ENCODE measurements around the gene IPO7.
"Not testable (repeated sequence)": the region's sequence is repeated elsewhere in the genome, so short reads cannot be mapped to it uniquely, and the experiment has no call there.

The IPO7 gene

DNA sequence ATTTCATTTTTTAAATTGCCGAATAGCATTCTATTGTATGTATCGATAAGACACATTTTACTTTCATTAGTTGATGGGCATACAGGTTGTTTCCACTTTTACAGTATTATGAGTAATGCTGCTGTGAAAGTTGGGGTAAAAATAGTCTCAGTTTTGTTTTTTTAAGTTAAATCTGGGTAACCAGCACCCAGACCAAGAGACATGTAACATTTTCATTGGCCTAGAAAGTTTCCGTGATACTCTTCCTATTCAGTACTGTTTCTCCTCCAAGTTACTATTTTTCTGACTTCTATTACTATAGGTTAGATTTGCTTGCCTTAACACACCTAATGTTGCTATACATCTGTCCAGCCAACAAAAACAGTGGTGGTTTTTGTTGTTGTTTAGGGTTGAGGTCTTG, 12.3 kb downstream of the IPO7 start:
- no peak overlapping the region for H3K4me3 ChIP-seq (ENCODE audit: low read length)
- no peak for DNase-seq (ENCODE audit: low read depth, low spot score)

DNA sequence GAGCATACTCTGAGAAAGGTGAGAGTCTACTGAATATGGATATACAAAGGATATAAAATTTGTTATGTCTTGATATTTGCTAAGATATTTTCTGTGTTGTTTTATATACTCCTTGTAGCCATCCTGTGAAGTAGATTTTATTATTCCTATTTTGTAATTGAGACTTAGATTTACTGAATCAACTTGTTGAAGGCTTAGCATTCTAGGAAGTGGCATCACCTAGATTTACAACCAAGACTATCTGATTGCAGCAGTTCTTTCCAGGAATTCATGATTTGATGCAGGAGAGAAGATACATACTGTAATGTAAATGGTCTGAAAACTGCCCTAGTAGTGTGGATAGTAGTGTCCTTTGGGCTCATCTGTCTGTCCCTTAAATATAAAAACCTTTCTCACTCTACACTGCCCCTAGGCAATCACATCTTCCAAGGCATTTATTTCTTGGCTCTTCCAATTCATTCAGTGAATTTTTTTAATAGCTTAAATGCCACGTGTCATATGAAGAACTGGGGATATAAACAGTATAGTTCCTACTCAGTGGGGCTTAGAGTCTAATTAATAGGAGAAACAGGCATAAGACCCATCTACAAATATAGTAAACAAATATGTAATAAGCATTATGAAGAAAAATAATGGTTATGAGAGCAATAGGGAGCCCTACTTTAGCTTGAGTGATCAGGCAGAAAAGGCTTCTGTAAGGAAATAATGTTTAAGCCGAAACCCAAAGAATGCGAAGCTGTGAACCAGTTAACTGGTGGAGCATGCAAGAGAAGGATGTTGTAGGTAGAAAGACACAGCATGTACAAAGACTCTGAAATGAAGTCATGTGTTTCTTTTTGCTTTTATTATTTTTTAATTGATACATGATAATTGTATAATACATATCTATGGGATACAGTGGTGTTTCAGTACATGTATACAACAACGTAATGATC, 13.6 kb downstream of the IPO7 start:
- no peak overlapping the region for H3K4me3 ChIP-seq (ENCODE audit: low read length)
- no peak for DNase-seq (ENCODE audit: low read depth, low spot score)

DNA sequence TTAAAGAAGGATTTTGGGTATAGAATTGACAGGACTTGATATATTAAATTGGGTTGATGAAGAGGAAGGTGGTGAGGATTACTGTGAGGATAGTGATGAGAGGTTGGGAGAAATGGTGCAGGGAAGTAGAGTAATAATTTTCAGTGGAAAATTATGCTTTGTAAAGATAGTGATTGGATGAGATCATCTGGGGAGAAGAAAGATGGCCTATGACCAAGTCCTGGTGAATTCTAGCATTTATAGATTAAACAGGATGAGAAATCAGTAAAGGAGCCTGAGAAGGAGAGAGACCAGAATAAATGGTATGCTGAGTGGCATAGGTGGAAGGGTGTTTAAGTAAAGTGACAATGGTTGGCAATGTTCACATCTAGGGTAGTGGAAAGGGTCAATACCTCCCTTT, 15.0 kb downstream of the IPO7 start:
- no peak overlapping the region for H3K4me3 ChIP-seq (ENCODE audit: low read length)
- no peak for DNase-seq (ENCODE audit: low read depth, low spot score)

DNA sequence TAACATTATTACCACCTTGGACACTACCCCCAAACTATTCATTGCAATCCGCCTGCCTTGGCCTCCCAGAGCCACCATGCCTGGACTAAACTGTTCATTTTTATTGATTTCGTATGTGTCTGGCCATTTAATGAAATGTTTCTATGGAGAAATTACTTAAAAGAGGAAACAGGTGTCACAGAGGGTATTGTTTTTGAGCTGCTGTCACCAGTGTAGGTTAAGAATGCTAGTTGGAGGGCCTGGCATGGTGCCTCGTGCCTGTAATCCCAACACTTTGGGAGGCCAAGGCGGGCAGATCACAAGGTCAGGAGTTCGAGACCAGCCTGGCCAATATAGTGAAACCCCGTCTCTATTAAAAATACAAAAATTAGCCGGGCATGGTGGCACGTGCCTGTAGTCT, 17.4 kb downstream of the IPO7 start:
- not testable (repeated sequence) for DNase-seq (ENCODE audit: low read depth, low spot score); H3K4me3 ChIP-seq (ENCODE audit: low read length)

DNA sequence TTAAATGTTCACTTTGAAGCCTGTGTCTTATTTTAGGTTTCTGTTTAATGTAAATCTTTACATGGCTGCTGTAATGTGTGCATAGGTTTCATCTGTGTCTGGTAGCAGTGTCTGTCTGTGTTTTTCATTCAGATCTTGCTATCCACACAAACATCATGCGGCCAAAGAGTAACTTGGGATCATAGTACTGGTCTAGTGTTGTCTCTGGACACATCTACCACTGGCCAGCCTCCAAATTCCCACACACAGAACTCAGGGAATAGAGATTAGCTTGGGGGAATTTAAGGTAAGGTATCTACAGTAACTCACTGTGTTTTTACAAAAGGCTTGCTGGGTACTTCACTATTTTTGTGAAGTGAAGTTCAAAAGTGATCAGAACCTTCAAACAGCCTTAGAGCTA, 44.3 kb downstream of the IPO7 start:
- no peak for DNase-seq (ENCODE audit: low read depth, low spot score)

DNA sequence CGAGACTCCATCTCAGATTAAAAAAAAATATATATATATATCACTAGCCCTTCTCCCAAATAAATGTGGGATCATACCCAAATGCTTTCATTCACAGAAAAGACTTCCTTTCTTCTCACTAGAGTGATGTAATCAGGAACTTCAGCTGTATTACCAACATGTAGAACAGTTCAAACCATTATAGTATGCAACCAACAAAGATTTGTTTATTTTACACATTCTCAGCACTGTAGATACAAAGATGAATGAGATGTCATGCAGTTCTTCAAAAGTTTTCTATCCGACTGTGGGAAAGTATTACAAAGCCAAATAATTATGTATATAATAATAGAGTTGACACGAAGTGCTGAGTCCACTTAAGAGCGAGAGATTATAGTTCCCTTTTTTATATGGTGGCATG, 54.2 kb downstream of the IPO7 start:
- H3K4me3 ChIP-seq (ENCODE audit: low read length): no peak overlapping the region
- DNase-seq (ENCODE audit: low read depth, low spot score): no peak

More for the DNA sequence above, 44.3 kb downstream of the IPO7 start:
- H3K4me3 ChIP-seq (ENCODE audit: low read length): no peak overlapping the region

DNA sequence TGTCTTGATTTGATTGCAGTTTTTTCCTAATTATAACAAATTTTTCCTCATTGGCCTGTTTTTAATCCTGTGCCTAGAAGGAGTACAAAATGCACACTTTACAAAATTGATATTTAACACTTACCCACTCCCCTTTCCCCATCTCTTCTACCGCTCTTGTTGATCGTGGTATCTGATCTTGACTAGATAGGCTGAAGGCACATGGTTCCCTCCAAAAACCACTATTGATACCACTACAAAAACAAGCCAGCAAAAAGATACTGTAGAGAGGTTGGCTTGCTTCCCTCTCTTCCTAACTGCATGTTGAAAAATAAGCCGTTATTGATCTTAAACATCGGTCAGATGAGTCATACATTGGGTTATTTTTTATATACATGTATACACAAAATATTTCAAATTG, 61.8 kb downstream of the IPO7 start:
- peak; percentile 36 for DNase-seq (ENCODE audit: low read depth, low spot score)

DNA sequence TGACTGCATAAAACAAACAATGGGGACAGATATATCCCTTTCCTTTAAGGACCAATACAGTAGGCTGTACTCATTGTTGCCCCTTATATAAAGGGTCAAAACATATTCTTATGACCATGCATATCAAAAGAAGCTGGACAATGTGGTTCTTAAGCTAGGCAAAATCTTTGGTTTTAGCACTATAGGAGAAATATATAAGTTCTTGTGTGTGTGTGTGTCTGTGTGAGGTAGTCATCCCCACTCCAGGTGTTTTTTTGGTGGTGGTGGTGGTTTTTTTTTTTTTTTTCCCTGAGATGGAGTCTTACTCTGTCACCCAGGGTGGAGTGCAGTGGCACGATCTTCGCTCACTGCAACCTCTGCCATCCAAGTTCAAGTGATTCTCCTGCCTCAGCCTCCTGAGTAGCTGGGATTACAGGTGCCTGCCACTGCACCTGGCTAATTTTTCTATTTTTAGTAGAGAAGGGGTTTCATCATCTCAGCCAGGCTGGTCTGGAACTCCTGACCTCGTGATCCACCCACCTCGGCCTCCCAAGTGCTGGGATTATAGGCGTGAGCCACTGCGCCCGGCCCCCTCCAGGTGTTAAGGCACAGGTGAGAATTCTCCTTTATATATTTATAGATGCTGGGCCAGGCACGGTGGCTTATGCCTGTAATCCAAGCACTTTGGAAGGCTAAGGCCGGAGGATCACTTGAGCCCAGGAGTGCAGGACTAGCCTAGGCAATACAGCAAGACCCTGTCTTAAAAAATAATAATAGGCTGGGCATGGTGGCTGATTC, 64.3 kb downstream of the IPO7 start:
- no peak overlapping the region for H3K4me3 ChIP-seq (ENCODE audit: low read length)
- no peak for DNase-seq (ENCODE audit: low read depth, low spot score)

More for the DNA sequence above, 61.8 kb downstream of the IPO7 start:
- no peak overlapping the region for H3K4me3 ChIP-seq (ENCODE audit: low read length)

DNA sequence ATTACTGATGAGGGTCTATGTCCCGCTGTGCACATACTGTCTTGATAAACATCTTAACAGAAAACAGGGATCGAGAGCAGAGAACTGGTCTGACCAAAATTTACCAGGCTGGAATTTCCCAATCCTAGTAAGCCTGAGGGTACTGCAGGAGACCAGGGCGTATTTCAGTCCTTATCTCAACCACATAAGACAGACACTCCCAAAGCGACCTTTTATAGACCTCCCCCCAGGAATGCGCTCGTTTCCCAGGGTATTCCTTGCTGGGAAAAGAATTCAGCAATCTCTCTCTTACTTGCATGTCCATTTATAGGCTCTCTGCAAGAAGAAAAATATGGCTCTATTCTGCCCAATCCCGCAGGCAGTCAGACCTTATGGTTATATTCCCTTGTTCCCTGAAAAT, 67.6 kb downstream of the IPO7 start:
- DNase-seq (ENCODE audit: low read depth, low spot score): not testable (repeated sequence)

DNA sequence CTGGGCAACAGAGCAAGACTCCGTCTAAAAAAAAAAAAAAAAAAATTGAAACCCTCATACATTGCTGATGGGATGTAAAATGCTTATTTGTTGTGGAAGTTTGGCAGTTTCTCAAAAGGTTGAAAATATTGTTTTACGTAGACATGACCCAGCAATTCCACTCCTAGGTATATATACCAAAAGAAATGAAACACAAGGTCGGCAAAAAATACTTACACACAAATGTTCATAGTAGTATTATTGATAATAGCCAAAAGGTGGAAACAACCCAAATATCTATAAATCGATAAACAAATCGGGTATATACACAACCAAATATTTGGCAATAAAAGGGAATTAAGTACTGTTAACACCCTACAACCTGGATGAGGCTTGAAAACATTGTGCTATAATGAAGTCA, 71.3 kb downstream of the IPO7 start:
- no peak overlapping the region for H3K4me3 ChIP-seq (ENCODE audit: low read length)
- no peak for DNase-seq (ENCODE audit: low read depth, low spot score)

More for the DNA sequence above, 67.6 kb downstream of the IPO7 start:
- H3K4me3 ChIP-seq (ENCODE audit: low read length): not testable (repeated sequence)

DNA sequence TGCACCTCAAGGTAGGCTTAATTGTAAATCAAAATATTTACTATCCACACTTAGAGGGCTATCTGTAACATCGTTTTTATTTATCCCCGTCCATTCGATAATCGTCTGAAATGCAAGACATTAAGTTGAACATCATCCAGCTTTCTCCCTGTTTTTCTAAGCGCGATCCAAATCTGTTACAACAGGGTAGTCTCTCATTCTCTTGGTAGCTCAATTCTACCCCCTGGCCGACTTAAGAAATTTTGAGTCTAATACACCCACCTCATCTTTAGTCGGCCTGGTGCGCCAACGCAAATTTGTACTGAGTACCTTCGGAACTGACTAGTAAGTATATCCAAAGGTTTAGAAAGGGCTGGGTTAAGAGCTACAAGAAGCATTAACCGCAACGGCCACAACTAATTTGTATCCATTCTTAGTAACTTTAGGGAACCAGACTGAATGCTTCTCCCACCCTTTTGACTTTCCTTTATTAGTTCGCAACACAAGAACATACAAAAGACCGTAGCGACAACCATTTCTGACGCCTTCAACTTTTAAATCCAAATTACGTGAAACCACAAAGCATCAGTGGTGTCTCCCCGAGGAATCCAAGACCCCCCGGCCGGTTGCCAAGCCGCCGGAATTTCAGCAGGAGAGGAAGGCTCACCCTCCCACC, 75.3 kb downstream of the IPO7 start:
- DNase-seq (ENCODE audit: low read depth, low spot score): peak; percentile 41
- peak overlapping the region; percentile 100 for H3K4me3 ChIP-seq (ENCODE audit: low read length)

DNA sequence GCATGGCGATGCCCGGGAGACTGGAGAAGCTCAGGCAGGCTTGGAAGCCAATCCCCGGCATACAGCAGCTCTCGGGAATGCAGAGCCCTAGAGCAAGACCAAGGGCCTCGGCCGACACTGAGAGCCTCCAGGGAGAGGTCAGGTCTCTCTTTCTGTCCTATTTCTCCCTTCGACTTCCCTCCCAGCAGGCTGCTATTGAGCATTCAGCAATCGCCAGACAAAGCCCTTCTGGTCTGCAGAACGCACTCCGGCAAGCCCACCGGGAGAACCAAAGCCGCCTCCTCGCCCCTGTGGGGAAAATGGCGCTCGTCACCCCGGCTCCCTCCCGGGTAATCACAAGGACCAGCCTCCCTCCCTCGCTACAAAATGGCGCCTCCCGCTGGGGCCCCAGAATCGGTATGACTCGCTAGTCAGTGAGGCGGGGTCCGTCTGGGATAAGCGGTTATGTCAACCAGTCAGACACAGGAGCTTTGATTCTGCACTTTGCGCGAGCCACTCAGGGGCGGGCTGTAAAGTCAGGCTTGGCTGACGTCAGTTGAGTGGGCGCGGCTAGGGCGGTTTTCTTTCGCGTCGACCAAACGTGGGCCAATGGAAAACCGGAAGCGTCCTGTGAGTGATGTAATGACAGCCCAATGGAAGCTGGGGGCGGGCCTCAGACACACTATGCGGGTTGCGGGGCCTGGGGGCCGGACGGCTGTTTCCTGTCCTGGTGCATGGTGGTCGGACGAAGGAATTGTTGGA, 76.0 kb downstream of the IPO7 start, which contains the start of gene ZNF143:
ZNF143 (plus strand) TSS at position 691 of the 741 bp plus-strand sequence. CDS start 10,297 bp downstream, outside the sequence.
- DNase-seq (ENCODE audit: low read depth, low spot score): peak; percentile 100
- peak within 1 kb of the TSS; percentile 100 for H3K4me3 ChIP-seq (ENCODE audit: low read length)

DNA sequence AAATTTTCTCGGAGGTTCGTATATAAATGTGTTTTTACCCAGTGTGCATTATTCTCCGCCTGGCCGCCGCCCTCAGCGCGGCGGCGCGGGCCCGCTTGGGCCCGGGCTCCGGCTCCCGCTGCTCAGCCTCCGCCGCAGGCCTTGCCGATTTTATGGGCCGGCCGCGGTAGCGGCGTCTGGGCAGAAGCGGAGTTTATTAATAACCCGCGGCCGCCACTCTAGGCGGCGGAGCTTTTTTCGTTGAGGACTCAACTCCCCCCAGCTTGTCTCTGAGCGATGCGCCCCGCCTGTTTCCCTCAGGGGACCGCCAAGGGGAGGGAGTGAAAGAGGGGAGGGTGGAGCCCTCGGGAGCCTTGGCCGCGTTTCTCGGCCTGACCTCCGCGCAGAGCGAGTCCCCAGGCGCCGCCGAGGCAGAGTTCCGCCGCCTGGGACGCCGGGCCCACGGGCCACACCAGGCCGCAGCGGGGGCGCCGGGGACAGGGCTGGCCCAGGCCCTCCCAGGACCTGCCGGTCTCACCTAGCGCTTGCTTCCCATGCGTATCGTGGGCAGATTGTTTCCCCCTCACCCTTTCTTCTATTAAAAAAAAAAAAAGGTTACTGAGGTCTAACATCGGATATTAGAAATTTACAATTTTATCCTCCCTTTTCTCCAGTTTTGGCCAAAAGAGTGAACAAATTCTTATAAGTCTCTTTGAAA, 76.8 kb downstream of the IPO7 start:
- H3K4me3 ChIP-seq (ENCODE audit: low read length): peak overlapping the region; percentile 71
- peak; percentile 76 for DNase-seq (ENCODE audit: low read depth, low spot score)

DNA sequence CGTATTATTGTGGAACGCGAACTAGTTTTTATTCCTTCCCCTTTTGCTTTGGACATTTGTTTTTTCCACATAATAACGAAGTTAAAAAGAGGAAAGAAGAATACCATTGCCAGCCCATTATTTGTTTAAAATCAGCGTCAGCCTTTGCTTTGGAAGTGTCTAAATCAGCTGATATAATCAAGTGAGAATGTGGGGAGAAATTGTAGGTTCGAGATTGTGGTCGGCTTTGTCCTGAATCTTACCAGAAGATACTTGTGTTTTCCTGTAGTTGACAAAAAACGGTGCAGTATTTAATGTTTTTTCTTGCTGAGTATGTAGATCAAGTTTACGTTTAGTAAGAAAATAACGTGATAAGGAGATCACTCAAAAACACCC, 77.3 kb downstream of the IPO7 start:
- no peak for DNase-seq (ENCODE audit: low read depth, low spot score)
- peak overlapping the region; percentile 71 for H3K4me3 ChIP-seq (ENCODE audit: low read length)

DNA sequence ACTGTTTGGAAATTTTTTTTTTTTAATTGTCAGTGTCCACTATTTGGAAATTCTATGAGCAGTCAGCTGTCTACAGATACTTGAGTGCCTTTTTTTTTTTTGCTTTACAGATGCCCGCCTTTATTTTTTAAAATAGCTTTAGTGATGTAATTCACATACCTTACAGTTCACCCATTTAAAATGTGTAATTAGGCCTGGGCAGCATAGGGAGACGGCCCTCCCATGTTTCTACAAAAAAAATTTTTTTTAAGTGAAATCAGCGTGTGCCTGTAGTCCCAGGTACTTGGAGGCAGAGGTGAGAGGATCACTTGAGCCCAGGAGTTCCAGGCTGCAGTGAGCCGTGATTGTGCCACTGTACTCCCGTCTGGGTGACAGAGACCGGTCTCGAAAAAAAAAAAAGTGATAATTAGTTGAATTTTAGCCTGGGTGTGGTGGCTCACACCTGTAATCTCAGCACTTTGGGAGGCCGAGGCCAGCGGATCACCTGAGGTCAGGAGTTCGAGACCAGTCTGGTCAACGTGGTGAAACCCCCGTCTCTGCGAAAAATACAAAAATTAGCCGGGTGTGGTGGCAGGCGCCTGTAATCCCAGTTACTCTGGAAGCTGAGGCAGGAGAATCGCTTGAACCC, 77.8 kb downstream of the IPO7 start:
- no peak for DNase-seq (ENCODE audit: low read depth, low spot score)

DNA sequence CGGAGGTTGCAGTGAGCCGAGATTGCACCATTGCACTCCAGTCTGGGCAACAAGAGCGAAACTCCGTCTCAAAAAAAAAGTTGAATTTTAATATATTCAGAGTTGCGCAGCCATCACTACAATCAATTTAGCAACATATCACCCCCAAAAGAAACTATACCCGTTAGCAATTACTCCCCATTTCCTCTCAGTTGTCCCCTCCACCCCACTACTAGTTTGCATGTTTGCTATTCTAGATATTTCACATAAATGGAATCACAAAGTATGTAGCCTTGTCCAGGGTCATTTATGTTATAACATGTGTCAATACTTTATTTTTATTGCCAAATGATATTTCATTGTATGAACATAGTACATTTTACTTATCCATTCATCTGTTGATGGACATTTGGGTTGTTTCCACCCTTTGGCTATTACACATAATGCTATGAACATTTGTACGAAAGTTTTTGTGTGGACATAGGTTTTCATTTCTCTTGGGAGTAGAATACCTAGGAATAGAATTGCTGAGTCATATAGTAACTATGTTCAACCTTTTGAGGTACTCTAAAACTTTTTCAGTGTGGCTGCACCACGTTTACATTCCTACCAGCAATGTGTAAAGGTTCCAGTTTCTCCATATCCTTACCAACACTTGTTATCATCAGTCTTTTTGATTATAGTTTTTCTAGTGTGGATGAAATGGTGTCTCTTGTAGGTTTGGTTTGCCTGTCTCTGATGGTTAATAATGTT, 78.5 kb downstream of the IPO7 start:
- no peak overlapping the region for H3K4me3 ChIP-seq (ENCODE audit: low read length)
- DNase-seq (ENCODE audit: low read depth, low spot score): no peak

More for the DNA sequence above, 77.8 kb downstream of the IPO7 start:
- H3K4me3 ChIP-seq (ENCODE audit: low read length): peak overlapping the region; percentile 71

DNA sequence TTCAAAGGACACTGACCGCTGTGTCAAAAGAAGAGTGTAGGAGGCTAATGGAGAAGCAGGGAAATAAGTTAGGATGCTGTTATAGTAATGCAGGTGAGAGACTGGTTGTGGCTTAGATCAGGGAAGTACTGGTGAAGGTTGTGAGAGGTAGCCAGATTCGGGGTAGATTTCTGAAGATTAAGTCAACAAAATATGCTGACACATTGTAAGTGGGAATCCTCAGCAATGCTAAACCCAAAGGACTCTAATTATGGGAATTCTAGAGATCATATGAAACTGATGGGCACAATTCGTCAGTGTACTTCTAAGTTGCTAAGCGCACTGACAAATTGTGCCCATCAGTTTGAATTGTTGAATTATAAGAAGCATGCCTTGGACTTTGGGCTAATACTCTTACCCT, 86.3 kb downstream of the IPO7 start:
- H3K4me3 ChIP-seq (ENCODE audit: low read length): no peak overlapping the region
- no peak for DNase-seq (ENCODE audit: low read depth, low spot score)
